Stimulated activated CD8-positive, alpha-beta memory T cell treated with anti-CD3 and anti-CD28 coated beads, Interleukin-2, amount 100 ng/mL, for 1 hour (primary cell): ENCODE data around the gene TEX26.

Experiments
- DNase-seq, 2 donors: peaks; one replicate each; pipeline ENCODE4 v3.0.0-alpha.2; 2020; ENCODE audit warnings: low read depth in 2 of 2

TEX26 gene

DNA sequence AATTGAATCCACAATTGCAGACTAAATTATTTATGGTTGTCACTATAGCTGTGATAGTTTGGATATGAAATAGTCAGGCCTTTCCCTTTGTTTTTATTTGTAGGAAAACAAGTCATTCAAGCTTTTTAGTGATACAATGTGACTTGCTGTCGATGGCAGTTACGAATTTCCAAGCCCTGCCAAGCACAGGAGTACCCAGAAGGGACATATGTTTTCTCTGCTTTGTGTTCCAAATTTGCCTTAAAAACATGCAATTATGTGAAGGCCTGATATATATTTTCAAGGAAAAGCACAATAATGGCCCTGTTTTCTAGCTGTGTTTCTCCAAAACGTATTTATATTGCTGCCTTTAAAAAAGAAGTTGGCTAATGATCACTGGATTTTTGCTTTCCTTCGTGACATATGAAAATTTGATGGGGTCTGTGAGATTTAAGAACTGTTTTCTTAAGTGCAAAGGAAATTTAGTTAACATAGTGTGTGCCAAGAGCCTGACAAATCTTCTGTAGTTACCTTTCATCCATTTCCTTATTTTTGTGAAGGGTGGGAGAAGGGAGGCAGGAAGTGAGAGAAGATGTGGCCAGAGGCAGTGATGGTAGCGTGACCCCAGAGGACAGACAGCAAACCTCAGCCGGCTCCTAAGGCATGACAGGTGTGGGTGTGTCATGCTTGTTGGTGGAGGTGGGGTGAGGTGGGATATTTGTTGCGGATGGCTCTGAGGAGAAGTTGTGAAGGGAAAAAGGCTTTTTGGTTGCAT is 79.6 kb downstream of the TEX26 start:
- no peak for DNase-seq

- no peak for DNase-seq
These were observed 80.2 kb downstream of the TEX26 start for GRCh38 chr13:31012655-31013024.

DNA sequence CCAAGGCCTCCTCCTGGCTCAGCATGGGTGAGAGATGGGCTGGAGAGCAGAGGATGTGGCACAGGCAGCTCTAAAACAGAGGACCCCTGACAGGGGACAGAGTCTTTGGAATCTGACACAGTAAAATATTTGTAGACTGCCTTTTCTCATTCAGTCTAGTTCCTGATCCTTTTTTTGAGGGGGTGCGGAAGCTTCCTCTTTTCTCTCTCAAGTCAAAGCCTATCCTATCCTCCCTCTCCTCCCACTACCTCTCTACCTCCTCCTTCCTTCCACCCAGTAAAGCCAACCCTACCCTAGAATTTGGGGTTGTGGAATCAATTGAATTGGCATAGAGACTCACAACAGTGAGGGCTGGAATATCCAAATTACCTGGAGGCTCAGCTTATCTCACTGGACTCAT is 82.0 kb downstream of the TEX26 start:
- no peak for DNase-seq

DNA sequence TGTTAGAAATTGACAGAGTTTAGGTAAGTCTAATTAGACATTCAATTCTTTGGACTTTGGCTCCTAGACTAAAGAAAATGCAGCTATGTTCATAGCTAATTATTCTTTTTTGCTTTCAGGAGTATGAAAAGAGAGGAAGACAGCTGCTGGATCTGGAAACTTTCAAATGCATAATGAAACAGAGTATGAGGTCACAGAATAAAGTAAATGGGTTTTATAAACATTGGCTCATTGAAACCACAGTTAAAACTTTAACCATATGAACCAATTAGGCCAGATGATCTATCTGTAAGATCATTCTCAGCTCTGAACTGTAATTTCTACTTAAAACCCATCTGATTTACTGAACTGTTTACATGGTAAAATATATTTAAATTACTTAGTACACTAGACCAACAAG is 82.7 kb downstream of the TEX26 start:
- no peak for DNase-seq

- no peak for DNase-seq
These were observed 84.2 kb downstream of the TEX26 start for GRCh38 chr13:31016342-31017325.

GRCh38 chr13:31018511-31018910 is 86.1 kb downstream of the TEX26 start:
- no peak for DNase-seq

GRCh38 chr13:31020996-31021395 is 88.5 kb downstream of the TEX26 start:
- no peak for DNase-seq

DNA sequence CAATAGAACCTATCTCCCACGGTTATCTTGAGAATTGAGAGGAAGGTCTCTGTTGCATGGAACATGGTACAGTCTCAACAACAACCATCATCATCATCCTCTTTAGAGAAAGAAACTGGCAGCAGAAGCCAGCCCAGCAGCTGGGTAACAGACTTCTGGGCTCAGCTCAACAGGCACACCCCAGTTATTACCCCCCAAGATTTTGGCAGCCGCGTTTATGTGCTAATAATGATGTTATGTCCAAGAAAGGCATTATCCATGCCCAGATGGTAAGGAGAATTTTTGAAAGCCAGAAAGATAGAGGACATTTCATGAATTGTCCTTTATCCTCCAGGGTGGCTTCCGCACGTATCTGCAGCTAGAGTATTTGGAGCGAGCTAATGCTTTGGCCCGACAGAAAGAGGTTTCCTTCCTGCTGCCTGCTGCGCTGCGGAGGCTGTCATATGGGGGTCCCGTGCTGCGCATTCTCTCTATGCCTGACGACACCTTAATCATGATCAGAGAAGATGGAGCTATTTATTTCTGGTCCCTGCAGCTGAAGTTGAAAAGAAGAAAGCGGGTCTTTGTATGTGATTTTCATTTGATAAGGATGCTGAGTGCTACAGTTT is 89.9 kb downstream of the TEX26 start:
- no peak for DNase-seq

DNA sequence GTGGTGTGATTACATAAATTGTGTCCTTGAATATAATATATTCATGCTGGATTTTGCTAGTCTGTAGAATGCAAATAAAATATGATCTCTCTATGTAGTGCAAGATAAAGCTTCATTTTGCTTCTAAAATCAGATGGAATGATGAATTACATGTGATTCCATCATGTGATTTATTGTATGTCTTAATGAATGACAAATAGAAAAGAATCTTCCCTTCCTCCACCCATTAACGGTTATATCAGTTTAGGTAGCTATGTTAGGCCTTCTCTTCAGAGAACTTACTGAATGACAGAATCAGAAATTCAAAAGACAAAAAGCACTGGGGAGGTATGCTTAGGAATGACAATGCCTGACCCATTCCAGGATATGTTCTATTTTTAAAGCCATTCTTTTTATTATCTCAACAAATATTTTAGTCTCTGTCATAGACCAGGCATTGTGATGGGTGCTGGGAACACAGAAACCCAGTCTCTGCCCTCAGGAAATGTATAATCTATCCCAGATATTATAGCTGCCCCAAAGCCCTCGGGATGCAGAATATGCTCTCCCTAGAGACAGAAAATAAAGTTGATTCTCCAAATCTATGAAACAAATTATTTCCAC is 90.6 kb downstream of the TEX26 start:
- DNase-seq = no peak
